A549 (cell line): ENCODE results near the gene TAF6L.

Experiments
- CHD4 ChIP-seq: fragments of 200-600 bp; sonication (generic); IDR thresholded peaks from 2 replicates; pipeline ENCODE4 v1.6.1; 2016; ENCODE audit warnings: antibody characterized with exemption, mild to moderate bottlenecking, borderline replicate concordance
- CTCF ChIP-seq: fragments of >200 bp; sonication (Bioruptor Twin); formaldehyde crosslinking; IDR thresholded peaks from 3 replicates; pipeline ENCODE4 v1.5.1; 2016
- HMGXB4 ChIP-seq: fragments of 250-450 bp; sonication (Bioruptor Pico); IDR thresholded peaks from 2 replicates; pipeline ENCODE4 v1.5.0; 2021; ENCODE audit warnings: mild to moderate bottlenecking, moderate library complexity, borderline replicate concordance
- HOXA7 ChIP-seq: fragments of 250-450 bp; sonication (Bioruptor Pico); IDR thresholded peaks from 2 replicates; pipeline ENCODE4 v1.5.0; 2020; ENCODE audit warnings: mild to moderate bottlenecking, moderate library complexity
- JUN ChIP-seq, 2 experiments: fragments of >200 bp; sonication (Bioruptor Twin); formaldehyde crosslinking; IDR thresholded peaks; 2 replicates in 1 of 2; 3 replicates in 1 of 2; pipeline ENCODE4 v1.6.1; 2016 to 2017
- MYC ChIP-seq: IDR thresholded peaks from 2 replicates; pipeline ENCODE4 v1.6.1; 2012; ENCODE audit warnings: mild to moderate bottlenecking, inconsistent platforms, low read length, improper control_type of control experiment, borderline replicate concordance
- POLR2AphosphoS2 ChIP-seq: conservative IDR thresholded peaks from 2 replicates; pipeline ENCODE4 v1.6.1; 2012; ENCODE audit warnings: low read length, improper control_type of control experiment, inconsistent platforms
- RAD21 ChIP-seq, 2 experiments: fragments of >200 bp in 1 of 2; sonication (Bioruptor Twin) in 1 of 2; formaldehyde crosslinking in 1 of 2; IDR thresholded peaks in 1 of 2; conservative IDR thresholded peaks in 1 of 2; 2 replicates in 1 of 2; 3 replicates in 1 of 2; pipeline ENCODE4 v1.6.1; 2012 to 2018; ENCODE audit warnings: inconsistent platforms in 1 of 2
- RFX5 ChIP-seq: fragments of 450-650 bp; IDR thresholded peaks from 2 replicates; pipeline ENCODE4 v1.7.1; 2014; ENCODE audit warnings: antibody characterized with exemption, mild to moderate bottlenecking, moderate library complexity
- ZC3H11A ChIP-seq: fragments of 450-650 bp; IDR thresholded peaks from 2 replicates; pipeline ENCODE4 v1.6.1; 2014; ENCODE audit warnings: antibody characterized with exemption, mild to moderate bottlenecking
- TF ChIP-seq, protein P1 (sequence below): IDR thresholded peaks from 2 replicates; pipeline ENCODE4 v1.6.1; 2012; ENCODE audit warnings: low read depth, borderline replicate concordance

DNA sequence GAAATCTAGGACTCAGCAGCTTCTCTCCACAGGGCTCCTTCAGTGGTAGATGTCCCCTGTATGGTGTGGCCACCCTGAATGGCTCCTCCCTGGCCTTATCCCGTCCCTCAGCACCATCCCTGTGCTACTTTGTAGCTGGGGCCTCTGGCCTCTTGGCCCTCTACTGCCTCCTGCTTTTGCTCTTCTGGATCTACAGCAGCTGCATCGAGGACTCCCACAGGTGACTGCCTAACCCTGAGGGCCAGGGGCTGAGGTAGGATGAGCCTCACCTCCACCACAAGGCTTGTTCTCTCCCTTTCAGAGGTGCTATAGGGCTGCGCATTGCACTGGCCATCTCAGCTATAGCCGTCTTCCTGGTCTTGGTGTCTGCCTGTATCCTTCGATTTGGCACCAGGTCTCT lies 17.8 kb downstream of the TAF6L start:
- TF ChIP-seq CTCF (no peak), RAD21 (conservative IDR thresholded peaks at IDR 0.05 in 1 of 2, IDR thresholded peaks at IDR 0.05 in 1 of 2) (no peak), POLR2AphosphoS2 (no peak), HOXA7 (CRISPR knock-in tag) (no peak), JUN (IDR thresholded peaks at IDR 0.05) (no peak), ZC3H11A (no peak), HMGXB4 (no peak), CHD4 (no peak), MYC (no peak), RFX5 (no peak)
- TF ChIP-seq, protein P1, sequence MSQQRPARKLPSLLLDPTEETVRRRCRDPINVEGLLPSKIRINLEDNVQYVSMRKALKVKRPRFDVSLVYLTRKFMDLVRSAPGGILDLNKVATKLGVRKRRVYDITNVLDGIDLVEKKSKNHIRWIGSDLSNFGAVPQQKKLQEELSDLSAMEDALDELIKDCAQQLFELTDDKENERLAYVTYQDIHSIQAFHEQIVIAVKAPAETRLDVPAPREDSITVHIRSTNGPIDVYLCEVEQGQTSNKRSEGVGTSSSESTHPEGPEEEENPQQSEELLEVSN, result no peak
